C1 segment of cervical spinal cord (tissue), 14 donors: ENCODE measurements around the gene GUCY2D.
"Not testable (repeated sequence)": the region's sequence is repeated elsewhere in the genome, so short reads cannot be mapped to it uniquely, and the experiment has no call there.

Source experiments
- DNase-seq, 14 donors: peaks; one replicate each; lab custom pipeline; 2025; lab: John Stamatoyannopoulos, UW

The GUCY2D gene

GRCh38 chr17:8016632-8017424 is 14.4 kb downstream of the GUCY2D start:
- DNase-seq = peak in 4 of 14 donors; percentile 13 to 27 (median 20)

DNA sequence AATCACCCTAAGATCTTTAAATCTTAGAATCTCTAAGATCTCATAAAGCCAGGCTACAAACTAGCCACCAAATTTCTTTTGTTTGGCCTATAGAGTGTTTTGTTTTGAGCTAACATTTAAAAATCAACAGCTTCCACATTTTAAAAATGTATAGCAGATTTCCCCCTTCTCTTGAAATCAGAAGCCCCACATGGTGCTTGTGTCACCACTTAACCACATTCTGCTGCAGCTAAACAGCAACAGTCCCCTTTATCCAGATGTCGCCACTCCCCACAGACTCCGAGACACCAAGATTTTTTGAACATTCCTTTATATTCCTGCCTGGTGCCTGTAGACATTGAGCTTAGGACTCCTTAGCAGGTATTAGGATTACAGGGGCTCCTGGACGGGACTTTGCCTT is 16.0 kb downstream of the GUCY2D start:
- no peak for DNase-seq

DNA sequence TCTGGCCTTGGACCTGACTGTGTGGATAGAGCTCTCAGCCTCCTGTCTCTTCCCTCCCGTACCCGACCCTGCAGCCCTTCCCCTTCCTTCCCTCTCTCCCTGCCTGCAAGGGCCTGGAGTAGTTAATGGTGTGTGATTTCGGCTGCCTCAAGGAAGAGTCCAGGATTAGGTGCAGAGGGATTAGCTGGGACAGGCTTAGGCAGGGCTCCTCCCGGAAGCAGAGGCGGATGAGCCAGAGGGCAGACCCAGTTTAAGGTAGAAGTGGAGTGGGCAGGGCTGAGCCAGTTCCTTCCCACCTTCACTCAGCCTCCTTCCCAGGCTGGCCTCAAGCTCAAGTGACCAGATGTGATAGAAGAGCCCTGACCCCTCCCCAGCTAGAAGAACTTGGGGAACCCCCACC is 16.8 kb downstream of the GUCY2D start:
- DNase-seq = no peak

- DNase-seq = peak in 2 of 14 donors; percentile 44 to 50
These were observed 17.5 kb downstream of the GUCY2D start for GRCh38 chr17:8019665-8020650.

- no peak for DNase-seq
These were observed 18.6 kb downstream of the GUCY2D start for GRCh38 chr17:8020776-8021564.

DNA sequence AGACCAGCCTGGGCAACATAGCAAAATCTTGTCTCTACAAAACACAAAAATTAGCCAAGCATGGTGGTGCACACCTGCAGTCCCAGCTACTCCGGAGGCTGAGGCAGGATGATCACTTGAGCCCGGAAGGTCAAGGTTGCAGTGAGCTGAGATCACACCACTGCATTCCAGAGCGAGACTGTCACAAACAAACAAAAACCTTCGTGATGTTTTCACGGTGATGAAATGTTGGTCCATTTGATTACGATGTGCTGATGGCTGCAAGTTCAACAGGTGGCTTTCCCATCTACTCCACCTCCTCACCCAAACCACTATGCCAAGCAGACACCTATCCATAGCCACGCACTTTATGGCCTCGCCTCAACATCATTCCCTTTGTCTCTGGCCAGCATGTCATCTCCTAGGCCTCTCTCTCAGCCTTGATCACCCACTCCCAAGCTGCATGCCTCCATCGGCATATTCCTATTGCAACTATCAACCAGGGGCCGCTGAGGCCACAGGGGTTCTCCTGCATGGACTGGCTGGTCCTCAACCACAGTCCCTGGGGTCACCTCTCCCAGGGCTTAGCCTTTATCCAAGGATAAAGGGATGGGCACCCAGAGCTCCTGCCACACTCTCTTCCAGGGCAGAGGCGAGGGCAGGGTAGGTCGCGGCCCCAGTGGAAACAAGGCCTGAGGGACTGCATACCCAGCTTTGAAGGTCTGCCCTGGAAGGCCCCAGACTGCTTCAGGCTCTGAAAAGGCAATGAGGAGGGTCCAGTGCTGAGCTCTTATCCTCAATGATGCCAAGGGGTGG is 19.3 kb downstream of the GUCY2D start:
- no peak for DNase-seq

DNA sequence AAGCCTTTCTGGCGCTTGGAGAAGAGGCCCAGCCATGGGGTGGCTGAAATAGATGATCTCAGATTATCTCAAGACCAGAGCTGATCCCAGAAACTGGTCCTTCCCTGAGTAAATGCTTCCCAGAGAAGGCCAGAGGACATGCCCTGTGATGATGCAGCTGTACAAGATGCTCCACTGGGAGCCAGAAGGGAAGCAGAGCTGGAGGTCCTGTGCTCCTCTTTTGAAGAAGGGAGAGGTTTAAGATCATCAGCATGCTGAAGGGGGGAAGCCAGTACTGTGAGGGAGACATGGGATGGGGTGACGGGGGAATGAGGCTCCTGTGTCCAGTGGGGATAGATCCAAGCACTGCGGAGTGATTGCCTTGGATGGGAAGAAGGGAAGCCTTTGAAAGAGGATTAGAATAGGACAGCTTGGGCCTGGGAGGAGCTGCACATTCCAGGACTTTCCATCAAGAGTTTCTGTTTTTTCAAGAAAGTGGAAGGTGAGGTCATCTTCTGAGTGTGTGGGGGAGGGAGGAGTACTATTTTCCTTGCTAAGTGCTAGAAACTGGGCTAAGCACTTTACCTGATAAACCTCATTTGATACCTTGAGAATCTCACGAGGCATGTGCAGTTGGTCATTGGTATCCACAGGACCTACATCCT is 20.1 kb downstream of the GUCY2D start:
- no peak for DNase-seq

- not testable (repeated sequence) for DNase-seq
These were observed 21.7 kb downstream of the GUCY2D start for GRCh38 chr17:8024161-8024560.

DNA sequence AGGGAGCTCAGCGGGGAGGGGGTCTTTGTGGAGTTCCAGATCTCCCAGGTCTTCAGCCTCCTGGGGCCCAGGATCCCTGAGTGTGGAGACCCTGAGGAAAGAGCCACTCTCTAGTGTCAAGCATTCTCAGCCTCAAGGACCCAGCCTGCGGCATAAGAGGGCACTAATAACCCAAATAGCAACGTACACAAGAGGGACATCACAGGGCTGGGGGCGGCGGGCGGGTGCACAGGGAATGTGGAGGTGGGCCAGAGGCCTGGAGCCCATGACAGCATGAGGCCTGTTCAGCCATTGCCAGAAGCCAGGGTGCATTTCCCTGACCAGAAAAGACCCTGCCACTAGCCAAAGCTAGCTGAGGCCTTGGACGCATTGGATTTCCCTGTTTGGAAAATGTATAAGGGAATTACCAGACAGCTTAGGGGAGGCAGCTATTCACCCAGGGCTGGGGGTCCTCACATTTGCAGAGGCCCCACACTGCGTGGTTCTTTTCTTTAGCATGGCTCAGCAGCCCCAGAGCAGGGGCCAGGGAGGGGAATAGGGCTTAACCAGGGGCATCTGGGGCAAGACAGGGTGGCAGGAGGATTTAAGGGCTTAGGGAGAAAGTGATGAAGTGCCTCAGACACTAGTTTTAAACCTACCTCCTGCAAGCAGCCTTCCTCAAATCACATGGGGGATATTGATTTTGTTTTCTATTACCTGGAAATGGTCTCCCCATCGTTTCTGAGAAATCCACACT is 22.9 kb downstream of the GUCY2D start:
- no peak for DNase-seq

GRCh38 chr17:8029121-8029520 is 26.7 kb downstream of the GUCY2D start:
- DNase-seq = no peak

DNA sequence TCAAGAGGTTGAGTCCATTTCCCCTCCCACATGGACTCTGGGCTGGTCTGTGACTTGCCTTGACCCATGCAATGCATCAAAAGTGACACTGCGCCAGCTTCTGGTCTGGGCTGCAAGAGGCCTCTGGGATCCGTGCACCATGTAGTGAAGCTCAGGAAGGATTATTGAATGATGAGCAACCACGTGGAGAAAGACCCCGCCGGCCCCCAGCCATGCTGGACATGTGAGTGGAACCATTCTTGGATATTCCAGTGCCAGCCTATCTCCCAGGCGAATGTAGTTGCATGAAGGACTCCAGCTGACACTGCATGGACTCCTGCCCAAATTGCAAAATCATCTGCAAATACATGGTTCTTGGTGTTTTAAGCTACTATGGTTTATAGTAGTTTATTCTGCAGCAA is 28.8 kb downstream of the GUCY2D start:
- DNase-seq = no peak

DNA sequence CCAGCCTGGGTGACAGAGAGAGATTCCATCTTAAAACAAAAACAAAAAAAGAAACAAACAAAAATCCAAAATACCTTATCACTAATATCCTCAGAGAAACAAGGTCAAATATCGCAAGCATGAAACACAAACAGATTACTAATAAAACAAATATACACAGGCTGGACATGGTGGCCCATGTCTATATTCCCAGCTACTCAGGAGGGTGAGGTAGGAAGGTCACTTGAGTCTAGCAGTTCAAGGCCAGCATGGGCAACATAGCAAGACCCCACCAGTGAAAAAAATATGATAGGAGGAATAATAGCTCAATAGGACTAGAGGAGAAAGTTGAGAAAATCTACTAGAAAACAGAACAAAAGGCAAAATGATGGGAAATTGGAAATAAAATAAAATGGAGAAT is 29.5 kb downstream of the GUCY2D start:
- no peak for DNase-seq

- DNase-seq = no peak
These were observed 30.0 kb downstream of the GUCY2D start for GRCh38 chr17:8032442-8032841.

- DNase-seq = no peak
These were observed 36.7 kb downstream of the GUCY2D start, which contains the start of gene ALOX15B for GRCh38 chr17:8038954-8039610. ALOX15B (plus strand) TSS chr17:8039059; CDS start chr17:8039156, 97 bp downstream.

DNA sequence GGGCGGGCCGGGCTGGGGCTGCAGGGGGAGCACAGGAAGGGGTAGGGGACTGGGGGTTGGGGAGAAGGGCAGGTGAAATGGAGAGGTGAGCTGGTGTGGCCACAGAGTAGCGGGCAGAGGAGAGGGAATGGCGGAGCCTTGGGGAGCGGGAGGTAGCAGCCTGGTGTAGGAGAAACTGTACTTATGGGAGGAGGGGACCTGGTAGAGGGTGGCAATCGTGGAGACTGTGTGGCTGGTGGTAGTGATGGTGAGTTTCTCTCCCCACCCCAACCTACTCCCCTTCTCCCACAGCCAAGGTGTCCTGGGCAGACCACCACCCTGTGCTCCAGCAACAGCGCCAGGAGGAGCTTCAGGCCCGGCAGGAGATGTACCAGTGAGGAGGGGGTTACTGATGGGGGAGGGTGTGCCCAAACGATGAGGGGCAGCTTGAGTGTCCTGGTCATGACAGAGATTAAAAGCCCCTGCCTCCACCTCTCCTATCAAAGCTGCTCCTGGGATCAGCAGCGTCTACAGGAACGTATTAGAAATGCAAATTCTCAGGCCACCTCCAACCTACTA is 37.3 kb downstream of the GUCY2D start:
- DNase-seq = no peak

DNA sequence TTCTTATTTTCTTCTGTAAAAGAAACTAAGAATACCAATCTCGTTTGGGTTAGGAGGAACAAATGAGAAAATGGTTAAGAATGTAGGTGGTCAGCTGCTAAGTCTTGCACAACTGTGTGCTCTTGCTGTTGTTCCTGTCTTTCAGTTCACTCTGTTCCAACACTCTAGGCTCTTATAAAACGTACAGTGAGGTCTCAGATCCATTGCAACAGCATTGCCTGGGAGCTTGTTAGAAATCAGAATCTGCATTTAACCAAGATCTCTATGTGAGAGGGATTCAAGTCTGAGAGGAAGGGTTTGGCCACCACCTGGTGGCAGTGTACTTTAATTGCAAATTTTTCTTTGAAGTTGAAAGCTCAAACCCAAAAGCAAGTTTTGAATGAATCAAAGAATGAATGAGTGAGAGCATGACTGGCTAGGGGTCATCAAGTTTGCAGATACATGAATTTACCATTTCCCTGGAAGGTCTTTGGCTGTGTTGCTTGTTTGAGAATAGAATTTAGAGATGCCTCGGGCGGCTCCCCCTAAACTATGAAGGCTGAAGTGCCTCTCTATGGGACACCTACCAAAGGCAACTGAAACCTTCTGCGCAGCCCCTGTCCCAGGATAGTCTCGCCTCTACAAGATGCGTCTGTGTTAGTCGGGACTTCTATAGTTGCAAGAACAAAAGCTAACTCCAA is 39.0 kb downstream of the GUCY2D start:
- peak in 2 of 14 donors; percentile 7 to 23 for DNase-seq

GRCh38 chr17:8041979-8042378 is 39.6 kb downstream of the GUCY2D start:
- DNase-seq = no peak
